ENCODE measurements around the gene PNPLA7.
A peak's percentile ranks its signal among the peaks of the same experiment; 100 is the strongest.
"Not testable (repeated sequence)": the region's sequence is repeated elsewhere in the genome, so short reads cannot be mapped to it uniquely, and the experiment has no call there.

PNPLA7 gene

DNA sequence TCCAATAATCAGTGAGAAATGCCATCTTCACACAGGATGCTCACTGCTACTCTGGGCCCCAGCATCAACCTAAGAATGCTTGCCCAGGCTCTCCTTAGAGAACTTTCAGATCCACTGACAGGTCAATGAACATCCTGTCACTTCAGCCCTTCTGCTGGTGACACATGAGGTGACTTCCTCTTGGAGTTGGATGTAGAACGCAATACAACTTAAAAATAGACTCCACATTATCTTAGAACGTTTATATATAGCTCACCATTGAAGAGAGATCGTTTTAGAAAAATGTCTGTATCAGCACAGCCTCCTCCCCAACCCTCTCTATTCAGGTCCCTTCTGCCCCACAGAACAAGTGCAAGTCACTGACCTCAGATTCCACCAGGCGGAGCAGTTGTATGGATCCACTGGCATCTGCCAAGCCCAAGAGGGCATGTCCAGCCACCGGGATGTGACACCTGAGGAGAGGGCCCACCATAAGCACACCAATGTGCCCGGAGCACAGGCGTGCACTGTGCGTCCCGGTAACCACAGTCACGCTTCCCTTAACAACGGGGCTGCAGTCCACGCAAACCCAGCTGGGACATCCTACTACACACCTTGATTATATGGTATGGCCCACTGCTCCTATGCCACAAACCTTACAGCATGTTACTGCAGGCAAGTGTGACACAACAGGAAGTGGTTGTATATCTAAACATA lies 25.7 kb upstream of the PNPLA7 start:
- DNase-seq (ENCODE audit: low read depth in 2 of 2): no peak

- no peak for DNase-seq (ENCODE audit: low read depth in 2 of 2)
Observed at GRCh38 chr9:137575364-137575715, 25.1 kb upstream of the PNPLA7 start.

DNA sequence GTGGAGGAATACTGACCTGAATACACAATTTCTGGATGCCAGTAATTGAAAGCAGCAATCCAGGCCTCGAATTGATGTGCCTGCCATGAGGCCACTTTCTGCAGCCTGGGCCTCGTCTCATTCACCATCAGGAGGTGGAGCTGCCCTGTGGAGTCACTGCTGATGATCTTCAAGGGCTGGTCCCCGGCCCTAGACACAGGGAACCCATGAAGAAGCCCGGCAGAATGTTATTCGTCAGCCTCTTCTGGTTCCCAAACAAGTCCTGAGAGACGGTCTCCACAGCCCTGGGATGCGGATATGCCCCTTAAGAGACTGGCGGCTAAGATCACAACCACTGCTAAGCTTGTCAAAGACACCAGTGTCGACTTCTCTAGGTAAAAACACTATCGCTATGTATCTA lies 24.0 kb upstream of the PNPLA7 start:
- no peak for DNase-seq (ENCODE audit: low read depth in 2 of 2)

GRCh38 chr9:137570566-137570965 lies 20.4 kb upstream of the PNPLA7 start:
- DNase-seq (ENCODE audit: low read depth in 2 of 2): no peak

- no peak for DNase-seq (ENCODE audit: low read depth in 2 of 2)
Observed at GRCh38 chr9:137569609-137570203, 19.5 kb upstream of the PNPLA7 start.

DNA sequence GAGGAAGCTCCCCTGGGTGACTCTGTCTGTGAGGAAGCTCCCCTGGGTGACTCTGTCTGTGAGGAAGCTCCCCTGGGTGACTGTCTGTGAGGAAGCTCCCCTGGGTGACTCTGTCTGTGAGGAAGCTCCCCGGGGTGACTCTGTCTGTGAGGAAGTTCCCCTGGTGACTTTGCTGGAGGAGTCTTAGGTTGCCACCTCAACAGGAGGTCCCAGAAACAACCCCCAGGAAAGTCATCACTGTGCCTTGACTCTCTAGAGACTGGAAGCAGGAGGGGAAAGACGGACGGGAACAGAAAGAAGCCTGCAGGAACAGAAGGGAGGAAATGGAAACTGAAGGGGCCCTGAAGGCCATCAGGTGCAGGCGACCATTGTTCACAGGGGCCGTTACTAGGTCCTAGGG lies 18.2 kb upstream of the PNPLA7 start:
- DNase-seq (ENCODE audit: low read depth in 2 of 2): not testable (repeated sequence)

DNA sequence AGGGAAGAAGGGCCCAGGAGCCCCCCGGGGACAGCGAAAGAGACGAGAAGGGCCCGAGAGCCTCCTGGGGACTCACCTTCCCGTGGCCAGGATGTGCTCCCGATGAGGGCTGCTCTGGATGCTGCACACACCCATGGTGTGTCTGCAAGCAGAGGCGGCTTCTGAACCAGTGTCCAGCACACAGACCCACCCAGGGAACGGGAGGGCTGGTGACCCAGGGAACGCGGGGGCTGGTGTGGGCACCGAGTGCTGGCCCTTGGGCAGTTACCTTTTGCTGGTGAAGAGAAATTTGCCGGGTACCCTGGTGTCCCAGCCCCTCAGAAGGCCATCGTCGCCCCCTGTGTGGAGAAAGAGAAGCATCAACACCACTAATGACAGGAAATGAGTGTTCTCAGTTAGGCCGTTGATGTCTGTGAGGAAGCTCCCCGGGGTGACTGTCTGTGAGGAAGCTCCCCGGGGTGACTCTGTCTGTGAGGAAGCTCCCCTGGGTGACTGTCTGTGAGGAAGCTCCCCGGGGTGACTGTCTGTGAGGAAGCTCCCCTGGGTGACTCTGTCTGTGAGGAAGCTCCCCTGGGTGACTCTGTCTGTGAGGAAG lies 14.7 kb upstream of the PNPLA7 start:
- DNase-seq (ENCODE audit: low read depth in 2 of 2): no peak

- no peak for DNase-seq (ENCODE audit: low read depth in 2 of 2)
Observed at GRCh38 chr9:137564134-137564533, 13.9 kb upstream of the PNPLA7 start.

DNA sequence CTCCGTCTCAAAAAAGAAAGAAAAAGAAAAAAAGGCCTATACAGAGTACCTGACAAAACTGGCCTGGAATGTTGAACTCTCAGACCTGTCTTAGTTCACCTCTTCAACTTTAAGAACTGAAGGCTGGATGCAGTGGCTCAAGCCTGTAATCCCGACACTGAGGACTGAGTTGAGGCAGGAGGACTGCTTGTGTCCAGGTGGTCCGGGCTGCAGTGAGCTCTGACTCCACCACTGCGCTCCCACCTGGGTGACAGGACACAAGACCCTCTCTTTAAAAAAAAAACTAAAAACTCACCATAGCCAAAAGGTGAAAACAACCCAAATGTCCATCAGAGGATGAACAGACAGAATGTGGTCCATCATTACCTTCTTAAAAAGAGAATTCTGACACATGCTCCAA lies 7.9 kb upstream of the PNPLA7 start:
- DNase-seq (ENCODE audit: low read depth in 2 of 2): no peak

- DNase-seq (ENCODE audit: low read depth in 2 of 2): no peak
Observed at GRCh38 chr9:137556069-137556838, 6.1 kb upstream of the PNPLA7 start.

DNA sequence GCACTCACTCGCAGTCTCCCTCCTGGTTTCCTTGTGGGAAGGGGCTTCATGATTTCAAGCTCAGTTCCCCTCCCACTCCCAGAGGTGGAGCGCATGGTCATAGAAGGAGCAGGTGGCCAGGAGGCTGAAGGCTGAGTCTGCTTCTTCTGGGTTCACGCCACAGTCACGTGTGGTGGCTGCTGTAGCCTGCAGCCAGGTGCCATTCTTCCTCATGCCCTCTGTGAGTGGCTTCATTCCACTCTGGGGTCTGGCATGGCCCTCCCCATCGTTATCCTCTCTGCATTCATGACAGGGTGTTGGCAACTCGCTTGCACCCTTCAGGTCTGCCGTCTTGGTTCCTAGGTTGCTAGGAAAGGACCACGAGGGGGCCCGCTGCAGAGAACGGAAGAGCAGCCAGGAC lies 5.0 kb upstream of the PNPLA7 start:
- no peak for DNase-seq (ENCODE audit: low read depth in 2 of 2)

DNA sequence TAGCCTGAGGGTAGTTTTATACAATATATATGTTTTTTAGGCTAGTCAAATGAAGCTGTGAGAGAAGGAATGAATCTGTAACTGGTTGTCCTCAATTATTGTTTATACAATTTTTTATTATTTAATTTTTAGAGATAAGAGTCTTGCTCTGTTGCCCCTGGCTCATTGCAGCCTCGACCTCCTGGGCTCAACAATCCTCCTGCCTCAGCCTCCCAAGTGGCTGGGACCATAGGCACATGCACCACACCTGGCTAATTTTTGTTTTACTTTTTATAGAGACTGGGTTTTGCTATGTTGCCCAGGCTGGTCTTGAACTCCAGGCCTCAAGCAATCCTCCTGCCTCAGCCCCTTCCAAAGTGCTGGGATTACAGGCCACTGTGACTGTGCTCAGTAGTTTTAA lies 4.1 kb upstream of the PNPLA7 start:
- no peak for DNase-seq (ENCODE audit: low read depth in 2 of 2)

DNA sequence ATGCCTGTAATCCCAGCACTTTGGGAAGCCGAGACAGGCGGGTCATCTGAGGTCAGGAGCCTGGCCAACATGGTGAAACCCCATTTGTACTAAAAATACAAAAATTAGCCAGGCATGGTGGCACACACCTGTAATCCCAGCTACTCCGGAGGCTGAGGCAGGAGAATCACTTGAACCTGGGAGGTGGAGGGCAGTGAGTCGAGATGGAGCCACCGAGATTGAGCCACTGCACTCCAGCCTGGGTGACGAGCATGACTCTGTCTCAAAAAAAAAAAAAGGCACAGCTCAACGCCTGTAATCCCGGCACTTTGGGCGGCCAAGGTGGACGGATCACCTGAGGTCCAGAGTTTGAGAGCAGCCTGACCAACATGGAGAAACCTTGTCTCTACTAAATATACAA lies 3.5 kb upstream of the PNPLA7 start:
- DNase-seq (ENCODE audit: low read depth in 2 of 2): not testable (repeated sequence)

GRCh38 chr9:137552022-137552768 lies 2.0 kb upstream of the PNPLA7 start:
- no peak for DNase-seq (ENCODE audit: low read depth in 2 of 2)

- peak; percentile 84 to 85 for DNase-seq (ENCODE audit: low read depth in 2 of 2)
Observed at GRCh38 chr9:137551264-137552021, 1.2 kb upstream of the PNPLA7 start, which contains the start of gene MRPL41. MRPL41 (plus strand) TSS chr9:137551879; CDS start chr9:137552082, 203 bp downstream.

- DNase-seq (ENCODE audit: low read depth in 2 of 2): not testable (repeated sequence)
Observed at GRCh38 chr9:137550958-137551263, 709 bp upstream of the PNPLA7 start.

DNA sequence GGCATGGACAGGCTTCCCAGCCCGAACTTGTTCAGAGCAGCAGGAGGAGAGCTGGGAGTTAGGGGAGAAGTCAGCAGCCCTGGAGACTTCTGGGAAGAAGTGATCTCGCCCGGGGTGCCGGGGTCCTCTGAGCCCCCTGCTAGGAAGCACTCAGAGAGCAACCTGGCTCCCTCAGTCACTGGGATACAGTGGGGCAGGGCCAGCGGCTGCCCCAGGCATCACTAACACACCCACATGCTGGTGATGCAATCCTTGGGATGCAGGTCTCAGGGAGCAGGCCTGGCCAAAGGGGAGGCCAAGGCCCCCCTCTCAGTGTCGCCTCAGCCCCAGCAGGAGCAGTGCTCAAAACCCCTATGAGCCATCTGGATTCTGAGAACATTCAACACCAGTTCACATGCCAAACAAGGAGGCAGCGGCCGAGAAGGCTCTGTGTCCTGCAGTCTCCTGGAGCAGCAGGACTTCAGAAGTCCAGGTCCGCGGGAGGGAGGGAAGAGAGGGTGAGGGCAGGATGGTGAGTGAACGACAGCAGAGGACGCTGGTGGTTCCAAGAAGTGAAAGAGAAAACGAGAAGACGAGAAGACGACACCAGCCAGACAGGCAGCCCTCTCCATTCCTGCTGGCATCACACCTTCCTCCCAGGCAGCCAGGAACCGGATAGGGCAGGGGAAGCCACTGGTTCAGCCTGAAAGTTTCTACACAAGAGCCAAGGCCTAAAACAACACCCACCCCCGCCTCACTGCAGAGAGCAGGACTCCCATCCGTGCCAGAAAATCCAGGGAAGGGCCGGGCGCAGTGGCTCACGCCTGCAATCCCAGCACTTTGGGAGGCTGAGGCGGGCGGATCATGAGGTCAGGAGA lies 2.3 kb downstream of the PNPLA7 start:
- DNase-seq (ENCODE audit: low read depth in 2 of 2): no peak

DNA sequence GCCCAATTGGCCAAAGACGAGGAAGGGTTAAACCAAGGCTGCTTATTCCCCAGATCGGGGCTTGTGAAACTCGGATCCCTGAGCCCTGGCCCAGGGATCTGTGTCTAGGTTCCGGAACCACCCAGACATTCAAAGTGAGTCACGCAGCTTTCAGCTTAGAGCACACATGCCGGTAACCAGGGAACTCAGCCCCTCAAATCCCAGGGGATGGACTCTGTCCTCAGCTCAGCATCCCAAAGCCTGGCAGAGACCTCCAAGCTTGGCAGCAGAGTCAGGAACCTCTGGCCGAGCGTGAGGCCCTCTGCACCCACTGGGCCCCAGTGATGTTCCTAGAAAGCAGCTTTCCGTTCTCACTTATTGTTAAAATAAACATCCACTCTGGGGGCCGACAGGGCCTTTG lies 5.1 kb downstream of the PNPLA7 start:
- no peak for DNase-seq (ENCODE audit: low read depth in 2 of 2)

- DNase-seq (ENCODE audit: low read depth in 2 of 2): no peak
Observed at GRCh38 chr9:137544176-137544760, 5.9 kb downstream of the PNPLA7 start.
